ENCODE measurements around the gene PROKR1. TPM values are rescaled to one million over a fixed set of nuclear protein-coding genes. Genes with fewer than 3 reads are reported as not detected.
A peak's percentile ranks its signal among the peaks of the same experiment; 100 is the strongest.

PROKR1 gene
- total and polyA plus RNA-seq, 5 donors, result 0.02 TPM; not detected in 4

- H3K4me1 ChIP-seq (ENCODE audit: control insufficient read depth, insufficient read depth, low read length), result no peaks in the 10 kb centered on the region
- ATAC-seq, result no peak
- no peak overlapping the region for H3K4me3 ChIP-seq (ENCODE audit: low read length)
- no peak for DNase-seq
- no peak overlapping the region for H3K27ac ChIP-seq (ENCODE audit: low read length)
- H3K9me3 ChIP-seq (ENCODE audit: control insufficient read depth, low read length), result no peaks in the 10 kb centered on the region
- intact Hi-C loops (cut with DNase I), result no loop called here
- H3K27me3 ChIP-seq (ENCODE audit: control insufficient read depth, insufficient read depth), result no peaks in the 10 kb centered on the region
Observed at GRCh38 chr2:68620772-68621171, 22.6 kb upstream of the PROKR1 start.

- H3K27ac ChIP-seq (ENCODE audit: low read length), result no peak overlapping the region
- intact Hi-C loops (cut with DNase I), result no loop called here
- ATAC-seq (no peak), DNase-seq (no peak)
- no peaks in the 10 kb centered on the region for H3K9me3 ChIP-seq (ENCODE audit: control insufficient read depth, low read length)
- no peaks in the 10 kb centered on the region for H3K27me3 ChIP-seq (ENCODE audit: control insufficient read depth, insufficient read depth)
- WGBS, result 91% methylated on average over 6 of the region's 6 CpGs
- no peaks in the 10 kb centered on the region for H3K4me1 ChIP-seq (ENCODE audit: control insufficient read depth, insufficient read depth, low read length)
- no peak overlapping the region for H3K4me3 ChIP-seq (ENCODE audit: low read length)
Observed at GRCh38 chr2:68623820-68624219, 19.6 kb upstream of the PROKR1 start.

- intact Hi-C loops (cut with DNase I), result no loop called here
- no peak overlapping the region for H3K4me3 ChIP-seq (ENCODE audit: low read length)
- no peaks in the 10 kb centered on the region for H3K27me3 ChIP-seq (ENCODE audit: control insufficient read depth, insufficient read depth)
- no peaks in the 10 kb centered on the region for H3K4me1 ChIP-seq (ENCODE audit: control insufficient read depth, insufficient read depth, low read length)
- no peak for DNase-seq
- no peak for ATAC-seq
- H3K27ac ChIP-seq (ENCODE audit: low read length), result no peak overlapping the region
- 89% methylated on average over 3 of the region's 3 CpGs for WGBS
- H3K9me3 ChIP-seq (ENCODE audit: control insufficient read depth, low read length), result no peaks in the 10 kb centered on the region
Observed at GRCh38 chr2:68627615-68628014, 15.8 kb upstream of the PROKR1 start.

GRCh38 chr2:68632021-68632420 is 11.4 kb upstream of the PROKR1 start:
- ATAC-seq, result no peak
- intact Hi-C loops (cut with DNase I), result no loop called here
- no peak overlapping the region for H3K4me3 ChIP-seq (ENCODE audit: low read length)
- H3K9me3 ChIP-seq (ENCODE audit: control insufficient read depth, low read length), result no peaks in the 10 kb centered on the region
- no peaks in the 10 kb centered on the region for H3K4me1 ChIP-seq (ENCODE audit: control insufficient read depth, insufficient read depth, low read length)
- H3K27me3 ChIP-seq (ENCODE audit: control insufficient read depth, insufficient read depth), result no peaks in the 10 kb centered on the region
- WGBS, result 37% methylated on average over 3 of the region's 3 CpGs
- no peak for DNase-seq
- H3K27ac ChIP-seq (ENCODE audit: low read length), result no peak overlapping the region

- 57% methylated on average over 3 of the region's 3 CpGs for WGBS
- intact Hi-C loops (cut with DNase I), result no loop called here
- Histone ChIP-seq H3K4me3 (ENCODE audit: low read length) (no peak overlapping the region), H3K9me3 (ENCODE audit: control insufficient read depth, low read length) (no peaks in the 10 kb centered on the region), H3K4me1 (ENCODE audit: control insufficient read depth, insufficient read depth, low read length) (no peaks in the 10 kb centered on the region), H3K27me3 (ENCODE audit: control insufficient read depth, insufficient read depth) (no peaks in the 10 kb centered on the region), H3K27ac (ENCODE audit: low read length) (no peak overlapping the region)
- ATAC-seq, result no peak
- DNase-seq, result no peak
Observed at GRCh38 chr2:68637047-68637446, 6.3 kb upstream of the PROKR1 start.

GRCh38 chr2:68643874-68644485 is 601 bp downstream of the PROKR1 start:
- H3K27ac ChIP-seq (ENCODE audit: low read length), result no peak overlapping the region
- H3K27me3 ChIP-seq (ENCODE audit: control insufficient read depth, insufficient read depth), result no peaks in the 10 kb centered on the region
- 13% methylated on average over 17 of the region's 17 CpGs for WGBS
- ATAC-seq (no peak), DNase-seq (no peak)
- intact Hi-C loops (cut with DNase I), result no loop called here
- peak overlapping the region; percentile 54 for H3K4me3 ChIP-seq (ENCODE audit: low read length)
- H3K9me3 ChIP-seq (ENCODE audit: control insufficient read depth, low read length), result no peaks in the 10 kb centered on the region
- no peaks in the 10 kb centered on the region for H3K4me1 ChIP-seq (ENCODE audit: control insufficient read depth, insufficient read depth, low read length)

- no peak for DNase-seq
- no peak for ATAC-seq
- intact Hi-C loops (cut with DNase I), result no loop called here
- no peak overlapping the region for H3K4me3 ChIP-seq (ENCODE audit: low read length)
- H3K9me3 ChIP-seq (ENCODE audit: control insufficient read depth, low read length), result no peaks in the 10 kb centered on the region
- no peak overlapping the region for H3K27ac ChIP-seq (ENCODE audit: low read length)
- no peaks in the 10 kb centered on the region for H3K4me1 ChIP-seq (ENCODE audit: control insufficient read depth, insufficient read depth, low read length)
- H3K27me3 ChIP-seq (ENCODE audit: control insufficient read depth, insufficient read depth), result no peaks in the 10 kb centered on the region
Observed at GRCh38 chr2:68645523-68645922, 2.1 kb downstream of the PROKR1 start.

GRCh38 chr2:68646303-68646702 is 2.9 kb downstream of the PROKR1 start:
- ATAC-seq (no peak), DNase-seq (no peak)
- intact Hi-C loops (cut with DNase I), result no loop called here
- Histone ChIP-seq H3K4me1 (ENCODE audit: control insufficient read depth, insufficient read depth, low read length) (no peaks in the 10 kb centered on the region), H3K27me3 (ENCODE audit: control insufficient read depth, insufficient read depth) (no peaks in the 10 kb centered on the region), H3K9me3 (ENCODE audit: control insufficient read depth, low read length) (no peaks in the 10 kb centered on the region), H3K27ac (ENCODE audit: low read length) (no peak overlapping the region), H3K4me3 (ENCODE audit: low read length) (no peak overlapping the region)
- WGBS, result 95% methylated on average over 3 of the region's 3 CpGs

- intact Hi-C loops (cut with DNase I), result no loop called here
- H3K9me3 ChIP-seq (ENCODE audit: control insufficient read depth, low read length), result no peaks in the 10 kb centered on the region
- WGBS, result 100% methylated on average over 1 of the region's 1 CpG
Observed at GRCh38 chr2:68650645-68651044, 7.3 kb downstream of the PROKR1 start.

GRCh38 chr2:68653034-68653433 is 9.7 kb downstream of the PROKR1 start:
- ATAC-seq (no peak), DNase-seq (no peak)
- Histone ChIP-seq H3K9me3 (ENCODE audit: control insufficient read depth, low read length) (no peaks in the 10 kb centered on the region), H3K4me1 (ENCODE audit: control insufficient read depth, insufficient read depth, low read length) (peaks cover 2% of the 10 kb centered on the region), H3K27me3 (ENCODE audit: control insufficient read depth, insufficient read depth) (no peaks in the 10 kb centered on the region), H3K4me3 (ENCODE audit: low read length) (no peak overlapping the region), H3K27ac (ENCODE audit: low read length) (no peak overlapping the region)
- intact Hi-C loops (cut with DNase I), result no loop called here
- WGBS, result 72% methylated on average over 9 of the region's 9 CpGs

More at GRCh38 chr2:68650645-68651044, 7.3 kb downstream of the PROKR1 start:
- H3K4me1 ChIP-seq (ENCODE audit: control insufficient read depth, insufficient read depth, low read length), result peaks cover 2% of the 10 kb centered on the region
- no peaks in the 10 kb centered on the region for H3K27me3 ChIP-seq (ENCODE audit: control insufficient read depth, insufficient read depth)
- no peak overlapping the region for H3K27ac ChIP-seq (ENCODE audit: low read length)
- H3K4me3 ChIP-seq (ENCODE audit: low read length), result no peak overlapping the region
- no peak for ATAC-seq
- DNase-seq, result no peak

GRCh38 chr2:68653538-68653982 is 10.2 kb downstream of the PROKR1 start:
- 20% methylated on average over 10 of the region's 10 CpGs for WGBS

GRCh38 chr2:68658266-68658665 is 14.9 kb downstream of the PROKR1 start:
- ATAC-seq, result no peak
- intact Hi-C loops (cut with DNase I), result no loop called here
- no peaks in the 10 kb centered on the region for H3K27me3 ChIP-seq (ENCODE audit: control insufficient read depth, insufficient read depth)
- no peak overlapping the region for H3K27ac ChIP-seq (ENCODE audit: low read length)
- no peak for DNase-seq
- no peak overlapping the region for H3K4me3 ChIP-seq (ENCODE audit: low read length)
- no peaks in the 10 kb centered on the region for H3K9me3 ChIP-seq (ENCODE audit: control insufficient read depth, low read length)
- 70% methylated on average over 6 of the region's 6 CpGs for WGBS
- H3K4me1 ChIP-seq (ENCODE audit: control insufficient read depth, insufficient read depth, low read length), result peaks cover 2% of the 10 kb centered on the region

More at GRCh38 chr2:68653538-68653982, 10.2 kb downstream of the PROKR1 start:
- Histone ChIP-seq H3K9me3 (ENCODE audit: control insufficient read depth, low read length) (no peaks in the 10 kb centered on the region), H3K4me3 (ENCODE audit: low read length) (no peak overlapping the region), H3K4me1 (ENCODE audit: control insufficient read depth, insufficient read depth, low read length) (peaks cover 2% of the 10 kb centered on the region), H3K27ac (ENCODE audit: low read length) (no peak overlapping the region), H3K27me3 (ENCODE audit: control insufficient read depth, insufficient read depth) (no peaks in the 10 kb centered on the region)
- DNase-seq, result peak in 2 of 3 donors; percentile 28 to 68
- intact Hi-C loops (cut with DNase I), result no loop called here
- ATAC-seq, result peak; percentile 74 to 95
